Astrocyte (in vitro differentiated cells and primary cell): ENCODE measurements around the gene PIM2. TPM values are rescaled to one million over a fixed set of nuclear protein-coding genes. Genes with fewer than 3 reads are reported as not detected.

Experiments used
- DNase-seq: peaks from one replicate; pipeline ENCODE4 v3.0.0-alpha.2; 2010; ENCODE audit warnings: low read depth
- FAIRE-seq: peaks from 2 replicates; lab custom pipeline; 2011; peaks lifted over from hg19 to GRCh38; lab: Jason Lieb, UNC
- H2AFZ ChIP-seq: 2 replicates; pipeline ENCODE4 v1.6.0; 2012; ENCODE audit warnings: low read depth, low read length, inconsistent platforms
- H3K27ac ChIP-seq: 2 replicates; pipeline ENCODE4 v1.5.1; 2011; ENCODE audit warnings: low read depth, low read length, inconsistent platforms
- H3K27me3 ChIP-seq: 2 replicates; pipeline ENCODE4 v1.6.0; 2011; ENCODE audit warnings: low read length, inconsistent platforms; ENCODE audit not compliant: insufficient read depth
- H3K36me3 ChIP-seq: 2 replicates; pipeline ENCODE4 v1.5.1; 2011; ENCODE audit warnings: low read length, inconsistent platforms; ENCODE audit not compliant: insufficient read depth
- H3K4me1 ChIP-seq: 2 replicates; pipeline ENCODE4 v1.5.1; 2011; ENCODE audit warnings: low read length, inconsistent platforms; ENCODE audit not compliant: insufficient read depth
- H3K4me2 ChIP-seq: 2 replicates; pipeline ENCODE4 v1.6.0; 2012; ENCODE audit warnings: low read length, inconsistent platforms
- H3K4me3 ChIP-seq: 2 replicates; pipeline ENCODE4 v1.5.1; 2011; ENCODE audit warnings: low read depth, mild to moderate bottlenecking, low read length, inconsistent platforms; ENCODE audit not compliant: insufficient read depth
- H3K79me2 ChIP-seq: 2 replicates; pipeline ENCODE4 v1.6.0; 2012; ENCODE audit warnings: mild to moderate bottlenecking, low read length, inconsistent platforms; ENCODE audit not compliant: insufficient read depth
- H3K9ac ChIP-seq: 2 replicates; pipeline ENCODE4 v1.6.0; 2012; ENCODE audit warnings: mild to moderate bottlenecking, low read length, inconsistent platforms
- H3K9me3 ChIP-seq: 2 replicates; pipeline ENCODE4 v1.5.1; 2012; ENCODE audit warnings: low read depth, mild to moderate bottlenecking, low read length, inconsistent platforms; ENCODE audit not compliant: insufficient read depth
- H4K20me1 ChIP-seq: 2 replicates; pipeline ENCODE4 v1.6.0; 2012; ENCODE audit warnings: low read length, inconsistent platforms; ENCODE audit not compliant: insufficient read depth
- H3K27ac Mint-ChIP-seq: one replicate; pipeline ENCODE4 v1.8.0; 2021; ENCODE audit warnings: mild to moderate bottlenecking, mixed read lengths; ENCODE audit not compliant: unreplicated experiment
- H3K27me3 Mint-ChIP-seq: one replicate; pipeline ENCODE4 v1.8.0; 2021; ENCODE audit warnings: low read depth, mixed read lengths; ENCODE audit not compliant: unreplicated experiment
- H3K36me3 Mint-ChIP-seq: one replicate; pipeline ENCODE4 v1.8.0; 2021; ENCODE audit warnings: low read depth, mixed read lengths; ENCODE audit not compliant: unreplicated experiment
- H3K4me1 Mint-ChIP-seq: one replicate; pipeline ENCODE4 v1.8.0; 2021; ENCODE audit warnings: low read depth, mixed read lengths; ENCODE audit not compliant: unreplicated experiment
- H3K4me3 Mint-ChIP-seq: one replicate; pipeline ENCODE4 v1.8.0; 2021; ENCODE audit warnings: mild to moderate bottlenecking, moderate library complexity, mixed read lengths; ENCODE audit not compliant: unreplicated experiment
- H3K9me3 Mint-ChIP-seq: one replicate; pipeline ENCODE4 v1.8.0; 2021; ENCODE audit warnings: mild to moderate bottlenecking, mixed read lengths; ENCODE audit not compliant: unreplicated experiment
- CTCF ChIP-seq: IDR thresholded peaks from 2 replicates; pipeline ENCODE4 v1.5.1; 2011; ENCODE audit warnings: low read depth, mild to moderate bottlenecking, inconsistent platforms, low read length, moderate library complexity; ENCODE audit not compliant: insufficient read depth
- EZH2 ChIP-seq: IDR thresholded peaks from 2 replicates; pipeline ENCODE4 v1.6.1; 2012; ENCODE audit warnings: mild to moderate bottlenecking, low read length, inconsistent platforms; ENCODE audit not compliant: insufficient read depth
- total RNA-seq: library from RNA; stranded (reverse); gene quantifications from 2 replicates; pipeline ENCODE4 v1.2.1, GENCODE V29; 2021

PIM2 gene
- total RNA-seq, 1 donor from 2014 or later, result 13.4 TPM

- H3K9me3 Mint-ChIP-seq, result no peaks in the 10 kb centered on the region
- no peak overlapping the region for H3K27ac Mint-ChIP-seq
Observed at GRCh38 chrX:48939524-48940228, 20.9 kb upstream of the PIM2 start.

DNA sequence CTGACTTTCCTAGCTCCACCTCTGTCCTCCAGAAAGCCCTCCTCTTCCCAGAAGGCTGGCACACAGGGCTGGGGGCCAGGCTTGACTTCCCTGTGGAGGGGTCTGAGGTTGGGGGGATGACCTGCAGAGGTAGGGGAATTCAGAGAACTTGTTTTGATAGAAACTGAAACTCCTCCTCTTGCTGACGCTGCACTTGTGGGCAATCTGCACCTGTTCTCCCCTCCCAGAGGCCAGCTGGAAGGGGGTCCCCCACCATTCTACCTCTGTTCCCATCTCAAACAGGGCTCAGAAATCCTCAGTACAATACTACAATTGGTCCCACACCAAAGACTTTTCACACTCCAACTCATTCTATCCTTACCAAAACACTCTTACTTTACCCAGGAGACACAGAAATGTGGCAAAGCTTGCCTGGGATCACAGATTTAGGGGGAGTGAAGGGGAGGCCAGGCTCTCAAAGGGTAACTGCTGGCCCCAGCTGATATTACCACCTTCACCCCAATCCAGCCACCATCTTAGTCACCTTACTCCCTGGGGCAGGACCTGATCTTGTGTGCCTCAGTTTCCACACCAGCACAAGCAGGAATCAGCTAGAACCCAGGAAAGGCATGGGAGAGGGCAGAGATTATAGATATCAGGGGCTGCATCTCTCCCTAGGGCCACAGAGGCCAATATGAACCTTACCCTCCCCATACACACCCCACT is 20.0 kb upstream of the PIM2 start:
- Histone ChIP-seq H3K79me2 (peaks cover 60% of the 10 kb centered on the region), H2AFZ (no peak overlapping the region), H3K4me2 (no peak overlapping the region), H3K9ac (no peak overlapping the region), H3K4me3 (no peak overlapping the region), H4K20me1 (peaks cover 72% of the 10 kb centered on the region), H3K27ac (no peak overlapping the region), H3K9me3 (no peaks in the 10 kb centered on the region), H3K27me3 (no peaks in the 10 kb centered on the region), H3K4me1 (peaks cover 12% of the 10 kb centered on the region), H3K36me3 (peaks cover 12% of the 10 kb centered on the region)
- Mint-ChIP-seq H3K9me3 (no peaks in the 10 kb centered on the region), H3K4me1 (peaks cover 4% of the 10 kb centered on the region), H3K36me3 (no peaks in the 10 kb centered on the region), H3K4me3 (no peak overlapping the region), H3K27ac (no peak overlapping the region), H3K27me3 (no peaks in the 10 kb centered on the region)
- FAIRE-seq (no peak), DNase-seq (no peak)
- TF ChIP-seq CTCF, result no peak
- no peak for TF ChIP-seq EZH2

More at GRCh38 chrX:48939524-48940228, 20.9 kb upstream of the PIM2 start:
- Histone ChIP-seq H3K4me2 (no peak overlapping the region), H3K4me3 (no peak overlapping the region), H3K9me3 (no peaks in the 10 kb centered on the region), H2AFZ (no peak overlapping the region), H3K4me1 (peaks cover 12% of the 10 kb centered on the region), H3K27me3 (no peaks in the 10 kb centered on the region), H3K79me2 (peaks cover 66% of the 10 kb centered on the region), H3K36me3 (peaks cover 9% of the 10 kb centered on the region), H3K27ac (no peak overlapping the region), H4K20me1 (peaks cover 79% of the 10 kb centered on the region), H3K9ac (no peak overlapping the region)
- DNase-seq (no peak), FAIRE-seq (peak; percentile 78)
- Mint-ChIP-seq H3K36me3 (no peaks in the 10 kb centered on the region), H3K27me3 (no peaks in the 10 kb centered on the region), H3K4me1 (peaks cover 4% of the 10 kb centered on the region), H3K4me3 (no peak overlapping the region)
- TF ChIP-seq EZH2 (no peak), CTCF (no peak)
